ENCODE results near the gene SLC50A1.
"Not testable (repeated sequence)": the region's sequence is repeated elsewhere in the genome, so short reads cannot be mapped to it uniquely, and the experiment has no call there.

SLC50A1 gene

DNA sequence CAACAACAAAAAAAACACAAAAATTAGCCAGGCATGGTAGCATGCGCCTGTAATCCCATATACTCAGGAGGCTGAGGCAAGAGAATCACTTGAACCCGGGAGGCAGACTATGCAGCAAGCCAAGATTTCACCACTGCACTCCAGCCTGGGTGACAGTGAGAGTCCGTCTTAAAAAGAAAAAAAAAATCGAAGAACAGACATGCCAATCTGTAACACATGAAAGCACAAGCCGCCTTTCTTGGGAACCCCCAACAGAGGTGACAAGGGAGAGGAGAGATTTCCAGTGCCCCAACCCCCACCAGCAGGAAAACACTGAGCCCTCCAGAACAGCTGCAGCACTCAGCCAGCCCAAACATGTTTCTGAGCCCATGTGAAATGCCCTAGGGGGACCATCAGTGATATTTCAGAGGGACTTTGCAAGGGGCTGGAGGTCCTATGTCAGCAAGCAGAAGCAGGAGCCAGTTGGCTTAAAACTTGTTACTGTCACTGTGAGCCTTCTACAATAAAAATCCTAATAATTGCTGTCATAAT, 22.1 kb upstream of the SLC50A1 start:
- in situ Hi-C loops (cut with MboI; ENCODE audit: low sequenced_read_pairs) = no loop called here

DNA sequence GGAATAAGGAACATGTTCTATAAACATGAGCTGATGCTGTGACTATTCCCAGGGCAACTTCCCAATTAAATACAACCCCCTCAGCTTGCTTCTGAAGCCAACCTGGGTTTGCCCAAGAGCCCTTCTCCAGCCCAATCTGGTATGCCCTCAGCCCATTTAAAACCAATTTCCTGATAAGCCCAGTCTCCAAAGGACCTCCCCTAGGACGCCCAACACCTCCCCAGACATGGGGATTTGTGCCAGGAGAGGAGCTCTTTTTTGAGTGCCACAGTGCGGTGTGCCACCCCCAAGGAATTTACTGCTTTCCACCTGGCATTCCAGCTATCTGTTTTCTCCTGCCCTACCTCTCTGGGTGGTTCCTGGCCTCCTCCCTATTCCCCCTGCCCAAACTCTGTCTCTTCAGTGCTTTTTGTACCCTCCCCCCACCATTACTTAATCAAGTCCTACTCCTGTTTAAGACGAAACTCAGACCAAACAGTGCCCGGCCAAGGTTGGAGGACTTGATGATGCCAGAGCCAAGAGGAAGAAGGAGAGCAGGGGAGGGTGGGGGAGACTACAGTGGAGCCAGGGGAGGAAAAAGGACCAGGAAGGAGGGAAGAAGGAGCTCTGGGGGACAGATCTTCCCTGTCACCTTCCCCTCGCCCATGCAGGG, 19.4 kb upstream of the SLC50A1 start:
- in situ Hi-C loops (cut with MboI; ENCODE audit: low sequenced_read_pairs) = no loop called here

DNA sequence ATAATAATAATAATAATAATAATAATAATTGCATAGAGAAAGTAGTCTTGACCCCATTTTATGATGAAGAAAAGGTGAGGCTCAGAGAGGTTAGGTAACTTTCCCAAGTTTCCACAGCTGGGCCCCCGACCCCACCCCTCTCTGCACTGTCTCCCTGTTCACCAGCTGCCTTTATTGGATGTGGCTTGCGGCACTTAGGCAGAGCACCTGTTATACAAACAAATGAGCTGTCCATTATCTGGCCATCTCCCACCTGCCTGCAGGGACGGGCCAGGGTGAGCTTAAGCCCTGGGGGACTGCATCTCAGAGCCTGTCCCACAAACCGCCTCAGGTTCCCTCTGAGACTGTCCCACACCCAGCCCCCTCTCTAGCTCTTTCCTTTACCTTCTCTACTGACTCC, 18.0 kb upstream of the SLC50A1 start:
- in situ Hi-C loops (cut with MboI; ENCODE audit: low sequenced_read_pairs) = no loop called here

DNA sequence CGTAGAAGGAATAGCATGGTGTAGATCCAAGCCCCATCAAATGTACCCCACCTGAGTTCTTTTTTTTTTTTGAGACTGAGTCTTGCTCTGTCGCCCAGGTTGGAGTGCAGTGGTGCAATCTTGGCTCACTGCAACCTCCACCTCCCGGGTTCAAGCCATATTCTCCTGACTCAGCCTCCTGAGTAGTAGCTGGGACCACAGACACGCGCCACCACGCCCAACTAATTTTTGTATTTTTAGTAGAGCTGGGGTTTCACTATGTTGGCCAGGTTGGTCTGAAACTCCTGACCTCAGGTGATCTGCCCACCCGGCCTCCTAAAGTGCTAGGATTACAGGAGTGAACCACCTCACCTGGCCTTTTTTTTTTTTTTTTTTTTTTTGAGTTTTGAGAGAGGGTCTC, 17.6 kb upstream of the SLC50A1 start:
- in situ Hi-C loops (cut with MboI; ENCODE audit: low sequenced_read_pairs) = not testable (repeated sequence)

DNA sequence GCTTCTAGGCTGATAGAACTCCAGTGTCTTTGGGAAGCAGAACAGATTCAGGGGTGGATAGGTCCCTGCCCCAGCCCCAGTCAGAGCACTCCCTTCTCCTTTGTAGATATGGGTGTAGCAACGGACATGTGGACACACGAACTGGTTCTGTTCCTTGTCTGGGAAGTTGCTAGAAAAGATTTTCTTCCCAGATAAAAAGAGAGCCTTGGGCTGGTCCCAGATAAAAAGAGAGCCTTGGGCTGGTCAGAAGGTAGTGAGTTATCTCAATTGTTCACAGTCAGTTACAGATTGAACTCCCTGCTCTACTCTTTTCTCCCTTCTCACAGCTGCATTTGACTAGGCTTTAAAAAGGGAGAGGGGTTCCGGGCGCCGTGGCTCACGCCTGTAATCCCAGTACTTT, 15.4 kb upstream of the SLC50A1 start:
- in situ Hi-C loops (cut with MboI; ENCODE audit: low sequenced_read_pairs) = no loop called here

DNA sequence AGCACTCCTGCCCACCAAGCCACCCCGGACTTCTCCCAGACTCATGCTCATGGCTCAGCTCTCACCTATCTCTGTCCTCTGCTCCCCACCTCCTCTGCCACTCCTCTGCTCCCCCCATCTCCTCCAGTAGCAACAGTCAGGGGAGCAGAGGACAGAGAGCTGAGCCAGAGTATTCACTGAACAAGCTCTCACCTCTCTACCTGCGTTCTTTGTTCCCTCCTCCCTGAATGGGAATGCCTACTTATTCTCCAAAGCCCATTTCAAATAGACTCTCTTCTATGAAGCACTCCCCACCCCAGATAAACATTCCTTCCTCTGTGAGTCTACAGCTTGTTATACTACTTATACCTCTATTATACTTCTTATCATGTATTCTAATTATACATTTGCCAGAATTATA, 14.4 kb upstream of the SLC50A1 start:
- in situ Hi-C loops (cut with MboI; ENCODE audit: low sequenced_read_pairs) = no loop called here

DNA sequence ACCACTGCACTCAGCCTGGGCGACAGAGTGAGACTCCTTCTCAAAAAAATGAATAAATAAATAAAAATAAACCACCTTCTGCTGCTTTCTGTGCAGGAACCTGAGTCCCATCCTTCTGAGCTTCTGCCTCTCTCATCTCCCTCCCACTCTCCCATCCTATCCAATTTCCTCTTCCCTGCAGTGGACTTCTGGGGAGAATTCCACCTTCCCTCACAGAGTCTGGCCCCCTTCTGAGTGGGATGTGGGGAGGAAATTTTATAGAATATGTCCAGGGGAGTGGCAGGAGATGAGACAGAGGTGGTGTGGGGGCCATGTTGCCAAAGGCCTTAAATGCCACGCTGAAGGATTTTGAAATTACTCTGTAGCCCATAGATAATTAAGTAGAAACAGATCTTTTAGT, 13.3 kb upstream of the SLC50A1 start:
- in situ Hi-C loops (cut with MboI; ENCODE audit: low sequenced_read_pairs) = no loop called here

DNA sequence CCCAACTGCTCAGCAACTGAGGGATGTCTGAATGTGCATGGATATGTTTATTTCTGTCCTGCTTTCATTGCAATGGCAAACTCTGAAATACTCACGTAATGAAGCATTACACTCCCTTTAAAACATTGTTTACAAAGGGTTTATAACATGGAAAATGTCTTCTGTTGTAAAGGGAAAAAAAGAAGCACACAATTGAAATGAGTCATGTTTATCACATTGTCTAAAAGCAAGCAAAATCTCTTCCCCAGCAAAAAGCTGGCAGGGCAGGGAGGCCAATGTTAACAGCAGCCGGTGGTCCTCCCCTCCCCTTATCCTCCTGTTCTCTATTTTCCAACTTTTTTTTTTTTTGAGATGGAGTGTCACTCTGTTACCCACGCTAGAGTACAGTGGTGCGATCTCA, 11.9 kb upstream of the SLC50A1 start:
- in situ Hi-C loops (cut with MboI; ENCODE audit: low sequenced_read_pairs) = no loop called here

DNA sequence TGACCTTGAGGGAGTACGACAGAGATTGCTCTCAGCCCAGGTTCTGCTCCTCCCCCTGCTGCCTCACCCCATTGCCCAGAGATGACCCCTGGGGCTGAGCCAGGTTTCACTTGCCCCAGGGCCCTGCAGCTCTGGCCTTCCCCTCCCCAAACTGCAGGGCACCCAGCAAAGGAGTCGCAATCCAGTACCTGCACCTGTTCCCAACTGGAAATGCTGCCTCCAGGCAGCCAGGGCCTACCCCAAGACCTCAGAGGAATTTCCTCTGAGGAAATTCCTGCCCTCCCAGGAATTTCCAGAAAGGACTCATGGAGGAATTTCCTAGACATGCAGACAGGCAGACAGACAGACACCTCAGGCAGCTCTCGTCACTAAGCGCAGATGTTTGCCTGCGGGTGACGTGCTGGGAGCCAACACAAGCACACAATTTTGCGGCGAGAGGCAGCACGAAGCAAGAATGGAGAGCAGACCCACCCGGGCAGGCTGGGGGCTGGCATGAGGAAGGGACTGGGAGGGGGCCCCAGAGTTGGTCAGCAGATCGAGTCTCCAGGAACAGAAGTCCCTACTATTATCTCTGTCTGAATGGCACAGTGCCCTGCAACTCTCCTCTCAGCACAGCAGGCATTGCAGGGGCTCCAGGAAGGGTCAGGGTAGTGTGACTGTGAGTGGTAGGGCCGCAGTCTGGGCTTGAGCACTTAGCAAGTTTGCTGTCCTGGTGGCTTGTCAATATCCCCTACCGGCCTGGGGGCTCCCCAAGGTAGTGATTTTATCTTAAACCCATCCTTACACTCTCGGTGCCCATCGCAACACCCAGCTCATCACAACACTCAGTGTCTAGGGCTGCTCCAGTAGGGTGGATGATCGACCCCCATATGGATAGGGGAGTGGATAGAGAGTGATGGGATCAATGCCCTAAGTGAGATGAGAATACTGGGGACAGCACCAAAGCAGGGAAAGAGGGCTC, 10.9 kb upstream of the SLC50A1 start:
- in situ Hi-C loops (cut with MboI; ENCODE audit: low sequenced_read_pairs) = no loop called here

DNA sequence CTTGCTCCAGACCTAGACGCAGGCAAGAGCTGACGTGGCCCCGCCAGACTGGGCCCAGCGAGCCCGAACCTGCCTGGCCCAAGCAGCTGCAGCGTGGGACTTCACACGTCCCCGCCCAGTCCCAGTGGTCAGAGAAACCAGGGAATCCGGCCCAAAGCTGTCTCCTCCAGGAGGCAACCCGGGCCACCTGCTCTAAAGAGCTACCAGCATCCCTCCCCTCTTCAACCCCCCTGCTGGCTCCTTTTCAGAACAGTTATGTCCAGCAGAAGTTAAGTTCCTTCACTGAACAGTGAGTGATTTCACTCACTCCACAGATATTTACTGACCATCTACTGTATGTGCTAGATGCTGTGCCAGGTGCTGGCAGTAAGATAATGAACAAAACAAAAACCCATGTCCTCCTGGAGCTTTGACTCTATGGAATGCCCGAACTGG, 10.1 kb upstream of the SLC50A1 start:
- in situ Hi-C loops (cut with MboI; ENCODE audit: low sequenced_read_pairs) = no loop called here

DNA sequence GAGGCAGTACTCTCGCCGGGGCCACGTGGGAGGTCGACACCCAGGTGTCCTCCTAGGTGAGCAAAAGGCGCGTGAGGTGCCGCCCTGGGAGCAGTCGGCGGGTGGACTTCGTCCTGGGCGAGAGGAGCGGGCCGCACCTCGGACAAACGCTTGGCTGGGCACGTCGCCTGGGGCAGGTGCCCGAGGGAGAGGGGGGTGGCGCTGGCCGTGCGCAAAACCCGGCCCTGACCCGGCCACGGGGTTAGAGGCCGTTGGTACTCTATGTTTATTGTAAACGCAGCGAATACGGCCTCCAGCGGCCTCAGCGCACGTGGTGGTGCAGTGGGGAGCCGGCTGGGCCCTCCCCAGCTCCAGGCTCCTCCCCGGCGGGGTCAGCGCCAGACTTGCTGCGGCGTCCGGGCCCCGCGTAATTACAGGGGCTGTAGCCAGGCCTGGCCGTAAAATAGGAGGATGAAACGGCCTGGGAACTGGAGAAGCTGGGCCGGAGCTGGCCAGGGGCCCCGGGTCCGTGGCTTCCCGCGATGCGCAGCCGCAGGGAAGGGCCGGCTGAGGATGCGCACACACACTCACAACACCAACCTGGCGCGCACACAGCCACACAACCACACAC, 9.6 kb upstream of the SLC50A1 start:
- in situ Hi-C loops (cut with MboI; ENCODE audit: low sequenced_read_pairs) = no loop called here

DNA sequence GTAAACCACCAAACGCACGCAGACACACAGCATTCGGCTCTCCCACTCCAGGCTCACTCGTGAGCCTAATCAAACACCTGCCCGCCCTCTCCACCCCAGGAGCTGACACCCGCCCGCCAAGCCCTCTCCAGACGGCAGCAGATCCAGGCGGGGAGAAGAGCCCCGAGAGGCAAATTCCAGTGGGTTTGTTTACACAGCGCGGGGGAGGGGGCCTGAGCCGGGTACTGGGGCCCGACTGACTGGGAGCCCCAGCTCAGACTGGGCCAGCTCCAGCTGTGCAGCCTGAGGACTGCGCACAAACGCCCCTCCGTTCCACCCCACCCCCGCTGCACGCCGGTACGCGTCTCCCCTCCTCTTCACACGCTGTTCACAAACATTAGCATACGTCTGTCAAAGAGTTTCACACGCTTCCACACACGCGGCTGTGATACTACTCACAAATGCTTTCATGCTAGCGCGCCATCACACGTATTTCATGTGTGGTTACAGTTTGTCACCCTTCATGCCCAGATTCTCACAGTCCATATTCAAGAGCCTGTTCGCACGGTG, 9.0 kb upstream of the SLC50A1 start:
- in situ Hi-C loops (cut with MboI; ENCODE audit: low sequenced_read_pairs) = no loop called here

DNA sequence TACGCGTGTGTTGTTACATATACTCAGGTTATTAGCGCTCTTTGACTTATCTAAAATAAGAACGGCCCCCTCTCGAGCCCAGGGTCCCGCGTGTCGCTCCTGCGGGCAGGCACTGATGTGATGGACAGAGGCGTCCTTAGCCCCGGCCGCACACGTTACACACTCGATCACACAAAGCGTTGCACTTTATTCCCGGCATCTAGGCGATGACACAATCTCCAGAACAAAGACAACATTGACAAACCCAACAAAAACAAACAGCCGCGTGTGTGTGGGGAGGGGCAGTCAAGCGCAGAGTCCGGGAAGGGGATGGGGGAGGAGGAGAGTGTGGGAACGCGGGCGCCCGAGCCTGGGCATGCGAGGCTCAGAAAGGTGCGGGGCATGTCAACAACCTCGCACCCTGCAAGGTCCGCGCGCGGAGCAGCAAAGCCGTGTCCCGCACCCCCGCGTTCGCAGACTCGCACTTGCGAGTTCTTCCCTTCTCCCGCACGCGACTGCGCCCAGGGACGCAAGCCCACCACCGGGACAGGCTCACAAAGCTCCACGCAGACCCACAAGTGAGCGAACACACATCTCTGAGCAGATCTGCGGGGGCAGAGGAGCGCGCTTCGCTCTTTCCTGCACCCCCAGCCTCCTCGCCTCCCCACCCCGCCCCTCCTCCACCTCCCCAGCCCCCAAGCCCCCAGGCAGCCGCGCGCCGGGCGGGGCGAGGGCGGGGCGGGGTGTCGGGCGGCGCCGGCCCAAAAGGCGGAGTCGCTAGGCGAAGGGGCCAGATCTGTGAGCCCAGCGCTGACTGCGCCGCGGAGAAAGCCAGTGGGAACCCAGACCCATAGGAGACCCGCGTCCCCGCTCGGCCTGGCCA, 8.3 kb upstream of the SLC50A1 start, which contains the start of gene EFNA1:
Gene EFNA1 (plus strand): TSS at position 772 of the 862 bp plus-strand sequence. CDS start 102 bp downstream, outside the sequence.
- in situ Hi-C loops (cut with MboI; ENCODE audit: low sequenced_read_pairs) = no loop called here

DNA sequence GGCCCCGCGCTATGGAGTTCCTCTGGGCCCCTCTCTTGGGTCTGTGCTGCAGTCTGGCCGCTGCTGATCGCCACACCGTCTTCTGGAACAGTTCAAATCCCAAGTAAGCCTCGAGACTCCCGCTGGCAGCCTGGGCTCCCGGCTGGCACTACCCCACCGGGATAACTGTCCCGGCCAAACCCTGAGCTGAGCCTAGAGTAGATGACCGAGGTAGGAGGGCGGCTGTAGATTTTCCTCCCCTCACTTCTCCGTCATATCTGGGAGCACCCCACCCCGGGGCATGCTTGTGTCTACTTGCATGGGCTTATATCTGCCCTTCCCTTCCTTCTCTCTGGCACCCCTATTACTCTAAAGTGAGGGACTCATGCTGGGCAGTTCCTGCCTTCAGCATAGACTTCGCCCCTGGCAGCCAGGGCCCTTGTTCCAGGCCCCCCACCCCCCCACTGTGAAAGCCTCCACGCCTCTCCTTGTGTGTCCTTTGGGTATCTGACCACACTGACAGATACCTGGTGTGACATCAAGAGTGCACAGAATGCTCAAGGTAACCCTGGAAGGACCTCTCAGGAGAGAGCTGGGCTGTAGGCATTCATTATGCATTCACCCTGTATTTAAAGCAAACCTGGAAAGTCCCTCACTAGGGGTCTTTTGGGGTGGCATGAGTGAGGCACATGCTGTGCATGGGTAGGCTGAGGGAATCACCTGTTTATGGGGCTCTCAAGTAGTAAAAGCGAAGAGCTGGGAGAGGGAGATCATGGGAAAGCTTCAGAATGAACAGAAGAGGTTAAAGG, 7.5 kb upstream of the SLC50A1 start:
- in situ Hi-C loops (cut with MboI; ENCODE audit: low sequenced_read_pairs) = no loop called here

DNA sequence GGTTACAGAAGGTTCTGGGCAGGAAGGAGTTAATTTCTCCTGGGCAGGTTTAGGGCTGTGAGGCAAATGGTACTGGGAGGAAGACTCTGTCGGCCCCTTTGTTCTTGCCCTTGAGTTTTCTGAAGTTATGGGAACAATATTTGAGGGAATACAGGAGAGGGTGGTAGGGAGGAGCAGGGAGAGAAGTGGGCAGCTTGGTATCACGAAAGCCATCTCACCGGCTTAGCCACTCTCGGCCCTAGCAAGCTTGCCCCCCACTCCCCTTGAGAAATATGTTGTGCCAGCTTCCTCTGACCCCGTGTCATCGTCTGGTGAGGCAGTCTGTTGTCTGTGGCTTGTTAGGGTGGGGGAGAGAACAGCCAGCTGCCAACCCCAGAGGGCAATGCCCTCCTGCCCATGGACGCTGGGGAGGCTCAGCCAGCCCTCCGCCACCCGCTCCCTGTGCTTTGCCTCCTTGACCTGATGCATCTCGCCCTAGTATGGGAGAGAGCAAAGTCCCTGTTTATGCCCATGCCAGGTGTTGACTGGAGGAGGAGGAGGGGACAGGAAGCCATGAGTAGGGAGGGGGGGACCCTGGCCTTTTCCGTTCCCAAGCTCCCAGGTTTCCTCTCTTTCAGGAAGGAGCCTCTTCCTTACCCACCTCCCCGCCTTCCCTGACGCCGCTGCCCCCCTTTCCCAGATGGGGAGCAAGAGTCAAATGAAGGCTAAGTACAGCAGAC, 6.7 kb upstream of the SLC50A1 start:
- in situ Hi-C loops (cut with MboI; ENCODE audit: low sequenced_read_pairs) = no loop called here

DNA sequence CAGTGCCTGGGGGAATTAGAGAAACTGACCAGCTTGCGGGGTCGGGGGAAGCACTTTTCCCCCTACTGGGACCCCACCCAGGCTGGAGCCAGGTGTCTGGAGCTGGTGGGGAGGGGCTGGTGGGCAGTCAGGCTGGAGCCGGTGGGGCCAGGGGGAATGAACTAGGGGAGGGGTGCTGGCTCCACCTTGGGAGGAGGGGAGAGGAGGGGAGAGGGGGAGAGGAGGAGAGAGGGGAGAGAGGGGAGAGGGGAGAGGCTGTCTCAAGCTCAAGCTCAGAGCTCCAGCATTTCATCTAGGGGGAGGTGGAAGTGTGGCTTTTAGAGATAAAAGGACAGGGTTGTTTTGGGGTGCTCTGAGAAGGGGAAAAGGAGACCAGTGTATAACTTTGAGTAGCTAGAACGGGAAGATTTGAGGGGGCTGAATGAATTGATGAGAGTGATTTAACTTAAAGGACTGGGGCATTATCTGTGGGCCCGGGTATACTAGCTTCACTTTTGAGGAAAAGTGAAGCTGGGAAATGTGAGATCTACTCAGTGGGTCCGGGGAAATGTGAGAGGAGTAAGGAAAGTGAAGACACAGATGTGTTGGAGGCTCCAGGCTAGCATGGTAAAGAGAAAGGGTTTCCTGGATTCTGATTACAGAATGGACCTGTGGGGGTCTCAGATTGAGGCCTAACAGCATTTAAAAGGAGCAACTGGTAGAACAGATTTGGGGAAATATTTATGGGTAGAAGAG, 5.2 kb upstream of the SLC50A1 start:
- in situ Hi-C loops (cut with MboI; ENCODE audit: low sequenced_read_pairs) = no loop called here

DNA sequence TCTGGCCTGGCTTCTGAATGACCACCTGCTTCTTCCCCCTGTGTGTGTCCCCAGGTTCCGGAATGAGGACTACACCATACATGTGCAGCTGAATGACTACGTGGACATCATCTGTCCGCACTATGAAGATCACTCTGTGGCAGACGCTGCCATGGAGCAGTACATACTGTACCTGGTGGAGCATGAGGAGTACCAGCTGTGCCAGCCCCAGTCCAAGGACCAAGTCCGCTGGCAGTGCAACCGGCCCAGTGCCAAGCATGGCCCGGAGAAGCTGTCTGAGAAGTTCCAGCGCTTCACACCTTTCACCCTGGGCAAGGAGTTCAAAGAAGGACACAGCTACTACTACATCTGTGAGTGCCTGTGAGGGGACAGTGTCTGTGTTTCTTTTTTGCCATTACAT, 4.4 kb upstream of the SLC50A1 start:
- in situ Hi-C loops (cut with MboI; ENCODE audit: low sequenced_read_pairs) = no loop called here

DNA sequence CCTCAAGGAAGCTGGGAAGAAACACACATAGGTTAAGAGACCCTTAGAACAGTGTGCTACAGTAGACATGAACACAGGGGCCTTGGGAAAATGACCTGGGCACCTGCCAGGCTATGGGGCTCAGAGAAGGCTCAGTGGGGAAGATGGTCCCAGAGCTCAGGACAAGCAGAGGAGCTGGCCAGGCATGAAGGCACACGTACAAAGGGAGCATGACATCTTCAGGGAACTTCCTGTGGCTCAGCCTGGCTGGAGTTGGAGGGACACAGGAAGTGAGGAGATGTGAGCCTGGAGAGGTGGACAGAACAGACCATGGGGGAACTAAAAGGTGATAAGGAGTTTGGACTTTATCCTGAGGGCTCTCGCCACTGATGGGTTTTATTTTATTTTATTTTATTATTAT, 3.8 kb upstream of the SLC50A1 start:
- in situ Hi-C loops (cut with MboI; ENCODE audit: low sequenced_read_pairs) = no loop called here

Measured in HL-60/S4 (cell line).